Duodenal mucosa (tissue), 2 donors: ENCODE measurements around the gene RHOH.

ENCODE experiments used
- H3K27ac ChIP-seq: one replicate; pipeline ENCODE4 v1.7.0; 2013; ENCODE audit warnings: low read depth, low read length
- H3K27me3 ChIP-seq, 2 donors: one replicate each; pipeline ENCODE4 v1.7.0; 2013; ENCODE audit warnings: low read length in 2 of 2, control low read depth in 1 of 2; ENCODE audit not compliant: insufficient read depth in 2 of 2, control insufficient read depth in 1 of 2
- H3K36me3 ChIP-seq, 2 donors: one replicate each; pipeline ENCODE4 v1.7.0; 2013; ENCODE audit warnings: low read length in 2 of 2, control low read depth in 1 of 2; ENCODE audit not compliant: insufficient read depth in 2 of 2, control insufficient read depth in 1 of 2
- H3K4me1 ChIP-seq, 2 donors: one replicate each; pipeline ENCODE4 v1.7.0; 2013; ENCODE audit warnings: low read length in 2 of 2, control low read depth in 1 of 2; ENCODE audit not compliant: insufficient read depth in 2 of 2, control insufficient read depth in 1 of 2
- H3K4me3 ChIP-seq, 2 donors: one replicate each; pipeline ENCODE4 v1.7.0; 2013; ENCODE audit warnings: low read length in 2 of 2, low read depth in 1 of 2
- H3K9ac ChIP-seq, 2 donors: one replicate each; pipeline ENCODE4 v1.7.0; 2013; ENCODE audit warnings: low read length in 2 of 2, low read depth in 1 of 2
- H3K9me3 ChIP-seq, 2 donors: one replicate each; pipeline ENCODE4 v1.7.0; 2013; ENCODE audit warnings: low read length in 2 of 2, control low read depth in 1 of 2; ENCODE audit not compliant: control insufficient read depth in 1 of 2

The RHOH gene

DNA sequence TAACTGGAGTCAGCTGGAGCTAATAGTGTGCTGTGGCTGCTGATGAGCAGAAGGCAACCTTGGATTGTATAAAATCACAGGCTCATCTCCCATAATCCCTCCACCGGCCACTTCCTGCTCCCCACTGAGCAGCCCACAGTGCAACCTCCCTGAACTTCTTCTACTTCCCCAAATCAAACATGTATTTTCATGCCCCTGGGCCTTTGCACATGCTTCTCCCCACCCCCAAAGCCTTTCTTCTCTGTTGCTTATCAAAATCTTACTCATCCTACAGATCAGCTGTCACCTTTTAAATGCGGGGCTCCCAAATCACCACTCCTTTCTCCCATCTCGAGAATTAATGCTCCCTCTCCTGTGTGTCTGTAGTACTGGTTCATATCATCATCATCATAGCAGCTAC is 35.8 kb downstream of the RHOH start:
- peaks cover 7 to 8% of the 10 kb centered on the region in 2 donors for H3K4me1 ChIP-seq

DNA sequence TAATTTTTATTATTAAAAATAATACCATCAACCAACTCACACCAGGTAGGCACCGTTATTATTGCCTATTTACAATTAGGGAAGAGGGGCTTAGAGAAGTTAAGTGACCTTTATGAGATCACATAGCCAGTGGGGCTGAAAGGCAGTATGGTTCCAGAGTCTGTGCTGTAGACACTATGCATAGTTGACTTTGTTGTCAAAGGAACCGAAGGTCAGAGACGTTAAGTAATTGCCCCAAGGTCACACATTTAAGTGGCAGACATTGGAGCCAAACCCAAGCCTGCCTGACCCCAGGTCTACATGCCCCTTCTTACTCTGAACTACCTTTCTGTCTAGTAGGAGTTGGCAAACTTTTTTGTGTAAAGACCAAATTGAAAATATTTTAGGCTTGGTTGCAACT is 36.4 kb downstream of the RHOH start:
- H3K4me1 ChIP-seq = peaks cover 7 to 8% of the 10 kb centered on the region in 2 donors
- H3K36me3 ChIP-seq = no peaks in the 10 kb centered on the region
- H3K4me3 ChIP-seq = no peak overlapping the region
- H3K9me3 ChIP-seq = no peaks in the 10 kb centered on the region
- no peak overlapping the region for H3K9ac ChIP-seq
- no peaks in the 10 kb centered on the region for H3K27me3 ChIP-seq
- no peak overlapping the region for H3K27ac ChIP-seq

More for the DNA sequence above, 35.8 kb downstream of the RHOH start:
- Histone ChIP-seq H3K9me3 (no peaks in the 10 kb centered on the region), H3K27ac (no peak overlapping the region), H3K27me3 (no peaks in the 10 kb centered on the region), H3K36me3 (no peaks in the 10 kb centered on the region), H3K4me3 (no peak overlapping the region), H3K9ac (no peak overlapping the region)

DNA sequence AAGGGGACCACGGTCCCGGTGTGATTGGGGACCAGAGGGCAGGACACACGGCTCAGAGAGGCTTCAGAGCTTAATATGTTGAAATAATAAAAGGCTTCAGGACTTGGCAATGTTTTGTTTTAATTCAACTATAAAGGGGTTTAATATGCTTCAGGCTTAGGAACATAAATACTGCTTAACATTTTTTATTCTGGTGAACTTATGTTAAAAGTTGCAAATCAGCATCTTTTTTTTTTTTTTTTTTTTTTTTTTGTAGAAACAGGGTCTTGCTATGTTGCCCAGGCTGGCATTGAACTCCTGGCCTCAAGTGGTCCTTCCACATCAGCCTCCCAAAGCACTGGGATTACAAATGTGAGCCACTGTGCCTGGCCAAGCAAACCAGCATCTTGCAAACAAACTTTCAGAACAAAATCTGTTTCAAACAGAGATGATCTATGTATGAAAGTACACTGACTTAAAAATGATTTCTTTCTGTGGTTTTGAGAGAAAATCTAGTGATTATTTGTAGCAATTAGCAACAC is 37.7 kb downstream of the RHOH start:
- Histone ChIP-seq H3K9ac (no peak overlapping the region), H3K4me1 (peaks cover 0 to 8% of the 10 kb centered on the region in 2 donors), H3K36me3 (no peaks in the 10 kb centered on the region), H3K4me3 (no peak overlapping the region), H3K27ac (no peak overlapping the region), H3K27me3 (no peaks in the 10 kb centered on the region), H3K9me3 (no peaks in the 10 kb centered on the region)

DNA sequence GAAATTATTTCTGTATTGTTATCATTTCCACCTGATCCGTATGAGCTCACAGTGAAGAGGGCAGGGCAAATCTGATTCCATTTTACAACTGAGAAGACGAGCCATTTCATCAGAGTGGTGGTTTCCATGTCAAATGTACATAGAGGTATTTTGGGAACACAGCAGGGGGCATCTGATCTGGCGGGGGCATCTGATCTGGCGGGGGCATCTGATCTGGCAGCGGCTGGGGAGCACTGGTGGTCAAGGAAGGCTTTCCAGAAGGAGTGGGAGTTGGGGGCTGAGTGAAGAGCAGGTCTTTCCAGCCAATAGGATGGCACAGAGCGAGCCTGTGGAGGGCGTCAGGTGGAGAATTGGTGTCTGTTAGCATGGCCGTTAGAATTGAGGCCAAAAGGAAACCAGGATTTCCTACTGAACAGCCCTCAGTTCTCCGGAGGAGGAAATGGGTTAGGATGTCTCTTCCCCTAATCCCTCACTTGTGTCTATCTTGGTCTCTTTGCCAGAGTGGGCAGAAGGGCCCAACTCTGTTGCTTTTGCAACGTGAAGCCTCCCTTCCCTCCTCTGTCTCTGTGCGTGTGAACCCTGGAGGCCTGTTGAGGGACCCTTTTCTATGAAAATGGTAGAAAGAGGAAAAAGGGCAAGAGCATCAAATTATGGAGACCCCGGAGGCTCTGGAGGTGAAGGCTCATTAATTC is 41.3 kb downstream of the RHOH start:
- Histone ChIP-seq H3K36me3 (peaks cover 0 to under 1% of the 10 kb centered on the region in 2 donors), H3K4me1 (peaks cover 0 to 8% of the 10 kb centered on the region in 2 donors), H3K27ac (no peak overlapping the region), H3K27me3 (no peaks in the 10 kb centered on the region), H3K9ac (peak overlapping the region in 1 of 2 donors; percentile 39), H3K4me3 (no peak overlapping the region), H3K9me3 (no peaks in the 10 kb centered on the region)

DNA sequence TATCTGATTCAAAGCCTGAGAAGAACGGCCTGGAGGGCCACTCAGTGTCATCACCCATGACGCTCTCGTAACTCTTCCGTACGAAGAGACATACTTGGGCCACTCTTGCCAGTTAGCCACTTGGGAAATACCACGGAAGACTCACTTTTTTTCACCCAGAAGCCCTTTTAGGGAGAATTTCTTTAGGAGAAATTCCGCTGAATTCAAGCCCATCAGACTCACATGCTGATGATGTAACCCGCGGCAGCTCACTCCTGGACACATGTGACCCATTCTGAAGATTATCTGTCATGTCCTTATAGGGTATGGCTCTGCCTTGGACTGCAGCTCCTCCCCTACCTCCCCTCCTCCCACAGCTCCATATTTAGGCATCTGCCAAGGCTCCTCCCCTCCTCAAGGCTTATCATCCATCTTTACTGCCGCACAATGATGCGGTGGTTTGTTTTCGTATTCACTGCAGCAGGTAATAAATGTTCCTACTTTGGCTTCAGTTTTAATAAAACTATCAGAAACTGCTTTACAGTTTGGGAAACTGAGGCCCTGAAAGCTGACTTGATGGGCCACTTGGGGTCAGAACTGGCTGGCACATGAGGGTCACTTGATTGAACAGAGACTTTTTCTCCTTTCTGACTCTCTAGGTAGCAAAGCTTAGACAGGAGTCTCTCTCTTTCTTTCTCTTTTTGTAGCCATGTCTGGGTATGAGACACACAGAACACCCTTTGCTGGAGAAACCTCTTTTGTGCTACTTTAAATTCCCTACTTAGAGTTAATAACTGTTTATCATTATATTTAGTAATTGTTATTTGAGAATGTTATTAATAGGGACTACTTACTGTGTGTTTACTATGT is 42.1 kb downstream of the RHOH start:
- H3K36me3 ChIP-seq = peaks cover 2 to 8% of the 10 kb centered on the region in 2 donors
- H3K4me3 ChIP-seq = no peak overlapping the region
- H3K4me1 ChIP-seq = peaks cover 0 to 5% of the 10 kb centered on the region in 2 donors
- H3K9me3 ChIP-seq = no peaks in the 10 kb centered on the region
- H3K9ac ChIP-seq = no peak overlapping the region
- no peak overlapping the region for H3K27ac ChIP-seq
- H3K27me3 ChIP-seq = no peaks in the 10 kb centered on the region

DNA sequence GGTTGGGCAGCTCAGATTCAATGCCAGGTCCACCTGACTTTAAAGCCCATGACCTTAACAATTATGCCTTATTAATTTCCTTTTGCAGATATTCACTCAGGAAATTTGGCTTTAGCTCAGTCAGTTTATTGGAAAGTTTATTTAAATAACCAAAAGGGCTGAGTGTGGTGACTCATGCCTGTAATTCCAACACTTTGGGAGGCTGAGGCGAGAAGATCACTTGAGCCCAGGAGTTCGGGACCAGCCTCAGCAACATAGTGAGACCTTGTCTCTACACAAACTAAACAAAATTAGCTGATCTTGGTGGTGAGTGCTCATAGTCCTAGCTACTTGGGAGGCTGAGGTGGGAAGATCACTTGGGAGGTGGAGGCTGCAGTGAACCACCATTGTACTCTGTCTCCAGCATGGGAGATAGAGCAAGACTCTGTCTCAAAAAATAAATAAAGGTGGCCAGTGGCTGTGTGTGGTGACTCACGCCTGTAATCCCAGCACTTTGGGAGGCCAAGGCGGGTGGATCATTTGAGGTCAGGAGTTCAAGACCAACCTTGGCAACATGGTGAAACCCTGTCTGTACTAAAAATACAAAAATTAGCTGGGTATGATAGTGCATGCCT is 43.3 kb downstream of the RHOH start:
- Histone ChIP-seq H3K4me3 (no peak overlapping the region), H3K9ac (no peak overlapping the region), H3K36me3 (peaks cover 5 to 8% of the 10 kb centered on the region in 2 donors), H3K27ac (no peak overlapping the region), H3K27me3 (no peaks in the 10 kb centered on the region), H3K9me3 (no peaks in the 10 kb centered on the region), H3K4me1 (peaks cover 0 to 5% of the 10 kb centered on the region in 2 donors)

DNA sequence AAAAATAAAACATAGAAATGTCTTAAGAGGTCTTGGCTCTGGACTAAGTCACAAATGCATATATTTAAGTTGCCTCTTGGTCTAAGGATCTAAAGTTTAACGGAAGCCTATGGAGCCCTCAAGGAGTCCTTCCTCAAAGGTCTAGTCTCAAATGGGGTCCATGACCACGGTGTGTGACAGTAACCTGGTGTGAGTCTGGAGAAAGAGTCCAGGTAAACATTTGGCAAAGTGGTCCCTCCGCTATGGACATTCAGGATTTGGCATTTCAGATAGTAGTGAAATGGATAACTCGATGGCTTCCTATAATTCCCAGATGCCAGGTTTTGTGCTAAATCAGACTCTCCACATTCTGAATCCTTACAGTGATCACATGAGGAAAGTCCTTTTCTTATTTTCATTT is 44.2 kb downstream of the RHOH start:
- H3K4me3 ChIP-seq = no peak overlapping the region
- peaks cover 0 to 5% of the 10 kb centered on the region in 2 donors for H3K4me1 ChIP-seq
- no peak overlapping the region for H3K27ac ChIP-seq
- no peak overlapping the region for H3K9ac ChIP-seq
- H3K9me3 ChIP-seq = no peaks in the 10 kb centered on the region
- peaks cover 5 to 8% of the 10 kb centered on the region in 2 donors for H3K36me3 ChIP-seq
- H3K27me3 ChIP-seq = no peaks in the 10 kb centered on the region

DNA sequence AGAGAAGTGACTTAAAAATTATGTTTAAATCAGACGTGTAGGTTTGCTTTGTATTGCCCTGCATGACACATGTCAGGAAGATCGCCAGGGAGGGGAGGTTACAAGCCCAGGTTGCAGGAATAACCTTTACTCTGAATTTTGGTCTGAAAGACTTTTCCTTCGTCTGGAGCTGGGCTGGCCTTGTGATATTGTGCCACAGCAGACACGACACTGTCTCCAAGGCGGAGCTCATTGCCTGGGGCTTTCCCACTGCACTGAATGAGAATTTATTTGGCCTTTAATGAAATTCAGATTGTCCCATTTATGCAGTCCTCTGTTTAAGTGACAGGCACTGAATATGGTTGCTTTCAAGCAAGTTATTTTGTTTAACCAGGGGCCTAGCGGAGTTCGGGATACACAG is 45.1 kb downstream of the RHOH start:
- Histone ChIP-seq H3K4me1 (peaks cover 0 to 5% of the 10 kb centered on the region in 2 donors), H3K9ac (no peak overlapping the region), H3K27me3 (no peaks in the 10 kb centered on the region), H3K4me3 (no peak overlapping the region), H3K27ac (no peak overlapping the region), H3K36me3 (peaks cover 5 to 8% of the 10 kb centered on the region in 2 donors), H3K9me3 (no peaks in the 10 kb centered on the region)

DNA sequence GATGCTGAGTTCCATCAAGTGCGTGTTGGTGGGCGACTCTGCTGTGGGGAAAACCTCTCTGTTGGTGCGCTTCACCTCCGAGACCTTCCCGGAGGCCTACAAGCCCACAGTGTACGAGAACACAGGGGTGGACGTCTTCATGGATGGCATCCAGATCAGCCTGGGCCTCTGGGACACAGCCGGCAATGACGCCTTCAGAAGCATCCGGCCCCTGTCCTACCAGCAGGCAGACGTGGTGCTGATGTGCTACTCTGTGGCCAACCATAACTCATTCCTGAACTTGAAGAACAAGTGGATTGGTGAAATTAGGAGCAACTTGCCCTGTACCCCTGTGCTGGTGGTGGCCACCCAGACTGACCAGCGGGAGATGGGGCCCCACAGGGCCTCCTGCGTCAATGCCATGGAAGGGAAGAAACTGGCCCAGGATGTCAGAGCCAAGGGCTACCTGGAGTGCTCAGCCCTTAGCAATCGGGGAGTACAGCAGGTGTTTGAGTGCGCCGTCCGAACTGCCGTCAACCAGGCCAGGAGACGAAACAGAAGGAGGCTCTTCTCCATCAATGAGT is 46.6 kb downstream of the RHOH start:
- no peak overlapping the region for H3K4me3 ChIP-seq
- no peak overlapping the region for H3K27ac ChIP-seq

More for the DNA sequence above, 46.6 kb downstream of the RHOH start:
- Histone ChIP-seq H3K9me3 (no peaks in the 10 kb centered on the region), H3K36me3 (peaks cover 5 to 8% of the 10 kb centered on the region in 2 donors), H3K27me3 (no peaks in the 10 kb centered on the region), H3K4me1 (peaks cover 0 to 5% of the 10 kb centered on the region in 2 donors), H3K9ac (no peak overlapping the region)
